Ovary (tissue), 3 donors: Measurements from ENCODE around the gene RNH1.

Source experiments
- EP300 ChIP-seq: sonication (generic); formaldehyde crosslinking; IDR thresholded peaks from one replicate; pipeline ENCODE4 v1.6.1; 2017; ENCODE audit warnings: antibody characterized with exemption
- TF ChIP-seq, protein P1 (sequence below), 3 donors: fragments of 450-650 bp in 2 of 3; fragments of 200-600 bp in 1 of 3; IDR thresholded peaks; one replicate each; pipeline versions ENCODE4 v1.5.1 to v1.8.0; 2016 to 2022; ENCODE audit warnings: antibody characterized with exemption in 3 of 3, mild to moderate bottlenecking in 1 of 3
- donor health status: DM: no; HTN: no; CAD: no.

DNA sequence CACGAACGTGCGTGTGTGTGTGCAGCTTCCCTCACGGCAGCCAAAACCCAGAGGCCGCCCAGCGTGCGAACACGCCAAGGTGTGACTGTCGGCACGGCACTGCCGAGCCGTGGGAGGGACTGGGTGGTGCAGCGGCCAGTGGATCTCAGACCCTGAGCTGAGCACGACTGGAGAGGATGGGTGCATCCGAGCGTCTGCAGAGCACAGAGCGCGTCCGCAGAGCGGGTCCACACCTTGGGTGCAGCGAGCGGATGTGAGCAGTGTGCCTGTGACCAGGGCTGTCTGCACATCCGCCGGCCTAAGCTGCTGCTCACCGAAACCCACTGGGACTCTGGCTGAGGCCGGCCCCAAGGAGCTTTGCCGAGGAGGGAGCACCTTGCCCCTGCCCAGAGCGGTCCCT is 34.2 kb downstream of the RNH1 start:
- TF ChIP-seq, protein P1, sequence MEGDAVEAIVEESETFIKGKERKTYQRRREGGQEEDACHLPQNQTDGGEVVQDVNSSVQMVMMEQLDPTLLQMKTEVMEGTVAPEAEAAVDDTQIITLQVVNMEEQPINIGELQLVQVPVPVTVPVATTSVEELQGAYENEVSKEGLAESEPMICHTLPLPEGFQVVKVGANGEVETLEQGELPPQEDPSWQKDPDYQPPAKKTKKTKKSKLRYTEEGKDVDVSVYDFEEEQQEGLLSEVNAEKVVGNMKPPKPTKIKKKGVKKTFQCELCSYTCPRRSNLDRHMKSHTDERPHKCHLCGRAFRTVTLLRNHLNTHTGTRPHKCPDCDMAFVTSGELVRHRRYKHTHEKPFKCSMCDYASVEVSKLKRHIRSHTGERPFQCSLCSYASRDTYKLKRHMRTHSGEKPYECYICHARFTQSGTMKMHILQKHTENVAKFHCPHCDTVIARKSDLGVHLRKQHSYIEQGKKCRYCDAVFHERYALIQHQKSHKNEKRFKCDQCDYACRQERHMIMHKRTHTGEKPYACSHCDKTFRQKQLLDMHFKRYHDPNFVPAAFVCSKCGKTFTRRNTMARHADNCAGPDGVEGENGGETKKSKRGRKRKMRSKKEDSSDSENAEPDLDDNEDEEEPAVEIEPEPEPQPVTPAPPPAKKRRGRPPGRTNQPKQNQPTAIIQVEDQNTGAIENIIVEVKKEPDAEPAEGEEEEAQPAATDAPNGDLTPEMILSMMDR (IDR thresholded peaks at IDR 0.05): no peak
- TF ChIP-seq EP300: no peak
